ENCODE data around the gene C20orf144.

- TF ChIP-seq EP300 (IDR thresholded peaks at IDR 0.05; ENCODE audit: low read depth): no peak
- no peak for TF ChIP-seq CTCF (IDR thresholded peaks at IDR 0.05)
- TF ChIP-seq POLR2AphosphoS5 (IDR thresholded peaks at IDR 0.05): no peak
- no peak for TF ChIP-seq POLR2A (IDR thresholded peaks at IDR 0.05)
Measured at GRCh38 chr20:33658510-33658909, 3.6 kb upstream of the C20orf144 start.

Data from transverse colon (tissue), 4 donors.